Esophagus squamous epithelium (tissue), 5 donors: ENCODE results near the gene RANBP9. TPM values are rescaled to one million over a fixed set of nuclear protein-coding genes. Genes with fewer than 3 reads are reported as not detected.

Experiments used
- DNase-seq: peaks from one replicate; lab custom pipeline; 2025; lab: John Stamatoyannopoulos, UW
- H3K27ac ChIP-seq, 4 donors: fragments of 200-600 bp; sonication (generic); one replicate each; pipeline ENCODE4 v1.5.1; 2016 to 2019; ENCODE audit warnings: mild to moderate bottlenecking in 1 of 4
- H3K27me3 ChIP-seq, 4 donors: fragments of 200-600 bp; sonication (generic); 1 replicate in 3 of 4; 2 replicates in 1 of 4; pipeline versions ENCODE4 v1.5.1 to v1.6.0; 2017 to 2021; ENCODE audit warnings: antibody characterized with exemption in 1 of 4
- H3K36me3 ChIP-seq, 3 donors: fragments of 200-600 bp; sonication (generic); one replicate each; pipeline ENCODE4 v1.5.1; 2016 to 2019
- H3K4me1 ChIP-seq, 3 donors: fragments of 200-600 bp; sonication (generic); one replicate each; pipeline ENCODE4 v1.5.1; 2017 to 2019
- H3K4me3 ChIP-seq, 4 donors: fragments of 200-600 bp; sonication (generic); 1 replicate in 3 of 4; 2 replicates in 1 of 4; pipeline ENCODE4 v1.5.1; 2016 to 2019; ENCODE audit warnings: mild to moderate bottlenecking in 2 of 4, moderate library complexity in 1 of 4
- H3K9me3 ChIP-seq, 3 donors: fragments of 200-600 bp; sonication (generic); one replicate each; pipeline ENCODE4 v1.5.1; 2016 to 2019
- CTCF ChIP-seq, 6 experiments: fragments of 450-650 bp in 4 of 6; fragments of 200-600 bp in 2 of 6; sonication (generic) in 2 of 6; IDR thresholded peaks; one replicate each; pipeline ENCODE4 v1.5.1; 2016 to 2019; ENCODE audit warnings: antibody characterized with exemption in 6 of 6, mild to moderate bottlenecking in 4 of 6, moderate library complexity in 4 of 6
- POLR2A ChIP-seq, 4 donors: fragments of 450-650 bp; IDR thresholded peaks; one replicate each; pipeline ENCODE4 v1.6.1; 2017; ENCODE audit warnings: antibody characterized with exemption in 4 of 4, mild to moderate bottlenecking in 4 of 4, moderate library complexity in 3 of 4
- WGBS, 2 donors: methylation state at CpG; one replicate each; pipeline ENCODE4 v1.1.5; 2018; 5-methylcytosine and 5-hydroxymethylcytosine counted together
- intact Hi-C: fragments of 100-400 bp; cut with DNase I; formaldehyde crosslinking; loops from one replicate; pipeline ENCODE4 v1.15.0; 2022
- total RNA-seq, 4 donors: library from RNA; depleted of rRNA; stranded (reverse); fragments of >200 nt; gene quantifications; one replicate each; pipeline ENCODE4 v1.1.0, GENCODE V29; 2016
- donor health status: DM: yes; HTN: yes; CAD: no.

Gene RANBP9
- total RNA-seq, 4 donors from 2014 or later, result 32.9 to 69.6 (median 63.3) TPM

GRCh38 chr6:13688692-13689196 is 22.9 kb downstream of the RANBP9 start:
- WGBS, 2 donors, result 94% methylated on average over 5 of the region's 5 CpGs
- Histone ChIP-seq H3K27ac (no peak overlapping the region), H3K27me3 (no peaks in the 10 kb centered on the region), H3K4me1 (peaks cover 0 to 56% (median 7%) of the 10 kb centered on the region in 3 donors), H3K4me3 (no peak overlapping the region), H3K9me3 (no peaks in the 10 kb centered on the region), H3K36me3 (peaks cover 0 to 71% (median 0%) of the 10 kb centered on the region in 3 donors)
- TF ChIP-seq CTCF (IDR thresholded peaks at IDR 0.05), result no peak
- TF ChIP-seq POLR2A (IDR thresholded peaks at IDR 0.05), result no peak
- intact Hi-C loops, result no loop called here
- DNase-seq, result no peak

- no peak overlapping the region for H3K27ac ChIP-seq
- H3K4me3 ChIP-seq, result no peak overlapping the region
- no peaks in the 10 kb centered on the region for H3K27me3 ChIP-seq
- H3K9me3 ChIP-seq, result no peaks in the 10 kb centered on the region
- intact Hi-C loops, result no loop called here
- H3K4me1 ChIP-seq, result peaks cover 0 to 48% (median 7%) of the 10 kb centered on the region in 3 donors
- TF ChIP-seq CTCF (IDR thresholded peaks at IDR 0.05), result no peak
- peaks cover 0 to 63% (median 0%) of the 10 kb centered on the region in 3 donors for H3K36me3 ChIP-seq
- no peak for DNase-seq
- 9 to 33% methylated on average over 1 of the region's 1 CpG for WGBS, 2 donors
These were observed 23.7 kb downstream of the RANBP9 start for GRCh38 chr6:13687917-13688351.

GRCh38 chr6:13684855-13685254 is 26.8 kb downstream of the RANBP9 start:
- WGBS, 2 donors, result 90 to 94% methylated on average over 4 of the region's 4 CpGs
- no peak for TF ChIP-seq CTCF (IDR thresholded peaks at IDR 0.05)
- no peak for TF ChIP-seq POLR2A (IDR thresholded peaks at IDR 0.05)
- no peaks in the 10 kb centered on the region for H3K9me3 ChIP-seq
- no peak overlapping the region for H3K27ac ChIP-seq
- no peak overlapping the region for H3K4me3 ChIP-seq
- H3K4me1 ChIP-seq, result peaks cover 0 to 43% (median 7%) of the 10 kb centered on the region in 3 donors
- intact Hi-C loops, result no loop called here
- no peaks in the 10 kb centered on the region for H3K27me3 ChIP-seq
- DNase-seq, result no peak
- peaks cover 0 to 48% (median 0%) of the 10 kb centered on the region in 3 donors for H3K36me3 ChIP-seq

- DNase-seq, result no peak
- H3K4me3 ChIP-seq, result no peak overlapping the region
- no peaks in the 10 kb centered on the region for H3K27me3 ChIP-seq
- no peaks in the 10 kb centered on the region for H3K9me3 ChIP-seq
- TF ChIP-seq CTCF (IDR thresholded peaks at IDR 0.05), result no peak
- TF ChIP-seq POLR2A (IDR thresholded peaks at IDR 0.05), result no peak
- H3K4me1 ChIP-seq, result peaks cover 0 to 25% (median 0%) of the 10 kb centered on the region in 3 donors
- H3K27ac ChIP-seq, result no peak overlapping the region
- intact Hi-C loops, result no loop called here
- peaks cover 0 to 34% (median 0%) of the 10 kb centered on the region in 3 donors for H3K36me3 ChIP-seq
These were observed 28.6 kb downstream of the RANBP9 start for GRCh38 chr6:13683038-13683437.

GRCh38 chr6:13682346-13682745 is 29.3 kb downstream of the RANBP9 start:
- H3K36me3 ChIP-seq, result peaks cover 0 to 29% (median 0%) of the 10 kb centered on the region in 3 donors
- no peak for DNase-seq
- intact Hi-C loops, result no loop called here
- H3K9me3 ChIP-seq, result no peaks in the 10 kb centered on the region
- H3K4me1 ChIP-seq, result peaks cover 0 to 19% (median 0%) of the 10 kb centered on the region in 3 donors
- TF ChIP-seq CTCF (IDR thresholded peaks at IDR 0.05), result no peak
- no peak for TF ChIP-seq POLR2A (IDR thresholded peaks at IDR 0.05)
- 98 to 99% methylated on average over 6 of the region's 6 CpGs for WGBS, 2 donors
- H3K4me3 ChIP-seq, result no peak overlapping the region
- no peak overlapping the region for H3K27ac ChIP-seq
- no peaks in the 10 kb centered on the region for H3K27me3 ChIP-seq
